Measurements from ENCODE around the gene TCF7L1.

- TF ChIP-seq STAT5B (CRISPR knock-in tag; IDR thresholded peaks at IDR 0.05), result no peak
- no peak for TF ChIP-seq HNRNPLL (IDR thresholded peaks at IDR 0.05; ENCODE audit: low read depth, low read length, poor library complexity, severe bottlenecking)
- no peak for TF ChIP-seq YY1 (IDR thresholded peaks at IDR 0.05; ENCODE audit: borderline replicate concordance in 1 of 3, control insufficient read depth in 1 of 3, extremely low read depth in 1 of 3, insufficient read depth in 3 of 3, insufficient read length in 1 of 3, insufficient replicate concordance in 2 of 3, low read depth in 1 of 3, low read length in 2 of 3)
Observed at GRCh38 chr2:85143463-85144082, 10.4 kb downstream of the TCF7L1 start.

All from K562 (cell line).